ENCODE data around the gene MAP4.

GRCh38 chr3:47974974-47975470 lies 41.2 kb downstream of the MAP4 start:
- TF ChIP-seq CTCF (IDR thresholded peaks at IDR 0.05) (no peak), POLR2A (IDR thresholded peaks at IDR 0.05) (no peak)

All from body of pancreas (tissue), 4 donors.